H9 (cell line): ENCODE data around the gene LRRC14B. TPM values are rescaled to one million over a fixed set of nuclear protein-coding genes. Genes with fewer than 3 reads are reported as not detected.
"Not testable (repeated sequence)": the region's sequence is repeated elsewhere in the genome, so short reads cannot be mapped to it uniquely, and the experiment has no call there.

Source experiments
- DNase-seq: peaks from one replicate; pipeline ENCODE4 v3.0.0-alpha.2; 2017
- H2AFZ ChIP-seq: one replicate; pipeline ENCODE4 v1.6.1; 2013; ENCODE audit warnings: mild to moderate bottlenecking, low read length, control low read depth, moderate library complexity
- H2AK5ac ChIP-seq: 2 replicates; pipeline ENCODE4 v1.6.1; 2013; ENCODE audit warnings: low read length, control low read depth, mixed read lengths; ENCODE audit not compliant: insufficient read length
- H2BK120ac ChIP-seq: one replicate; pipeline ENCODE4 v1.6.1; 2013; ENCODE audit warnings: low read depth, mild to moderate bottlenecking, low read length, control low read depth, inconsistent platforms; ENCODE audit not compliant: poor library complexity, severe bottlenecking
- H2BK12ac ChIP-seq: 2 replicates; pipeline ENCODE4 v1.6.1; 2013; ENCODE audit warnings: low read length, control low read depth, mixed read lengths, low read depth; ENCODE audit not compliant: insufficient read length
- H2BK15ac ChIP-seq: 2 replicates; pipeline ENCODE4 v1.6.1; 2013; ENCODE audit warnings: low read depth, low read length, control low read depth
- H2BK20ac ChIP-seq: one replicate; pipeline ENCODE4 v1.6.1; 2013; ENCODE audit warnings: low read depth, mild to moderate bottlenecking, low read length, control low read depth, inconsistent platforms; ENCODE audit not compliant: poor library complexity, severe bottlenecking
- H2BK5ac ChIP-seq: 2 replicates; pipeline ENCODE4 v1.6.1; 2013; ENCODE audit warnings: low read length, control low read depth, mixed read lengths; ENCODE audit not compliant: insufficient read length
- H3K14ac ChIP-seq: 2 replicates; pipeline ENCODE4 v1.6.1; 2013; ENCODE audit warnings: low read length, control low read depth; ENCODE audit not compliant: insufficient read depth
- H3K18ac ChIP-seq: 2 replicates; pipeline ENCODE4 v1.6.1; 2013; ENCODE audit warnings: low read depth, mild to moderate bottlenecking, mixed read lengths, low read length, control low read depth; ENCODE audit not compliant: insufficient read length
- H3K23ac ChIP-seq: 2 replicates; pipeline ENCODE4 v1.6.1; 2013; ENCODE audit warnings: low read length, control low read depth, mixed read lengths, low read depth; ENCODE audit not compliant: insufficient read length
- H3K23me2 ChIP-seq: 2 replicates; pipeline ENCODE4 v1.6.1; 2013; ENCODE audit warnings: low read depth, mild to moderate bottlenecking, mixed read lengths, low read length, control low read depth; ENCODE audit not compliant: insufficient read length, poor library complexity, severe bottlenecking
- H3K27ac ChIP-seq: 2 replicates; pipeline ENCODE4 v1.5.1; 2013; ENCODE audit warnings: low read length, control low read depth, mixed read lengths, low read depth; ENCODE audit not compliant: insufficient read length
- H3K27me3 ChIP-seq: 2 replicates; pipeline ENCODE4 v1.6.1; 2013; ENCODE audit warnings: low read length, control low read depth, inconsistent platforms; ENCODE audit not compliant: insufficient read depth
- H3K4ac ChIP-seq: 2 replicates; pipeline ENCODE4 v1.6.1; 2013; ENCODE audit warnings: low read depth, mild to moderate bottlenecking, control low read depth, inconsistent platforms, low read length, moderate library complexity
- H3K4me1 ChIP-seq: 2 replicates; pipeline ENCODE4 v1.6.1; 2013; ENCODE audit warnings: low read length, control low read depth, inconsistent platforms; ENCODE audit not compliant: insufficient read depth
- H3K4me2 ChIP-seq: 2 replicates; pipeline ENCODE4 v1.6.1; 2013; ENCODE audit warnings: low read length, control low read depth, mixed read lengths; ENCODE audit not compliant: insufficient read length, insufficient read depth
- H3K56ac ChIP-seq: 2 replicates; pipeline ENCODE4 v1.6.1; 2013; ENCODE audit warnings: low read depth, mild to moderate bottlenecking, mixed read lengths, low read length, control low read depth; ENCODE audit not compliant: insufficient read length
- H3K79me1 ChIP-seq: 2 replicates; pipeline ENCODE4 v1.6.1; 2013; ENCODE audit warnings: low read depth, mild to moderate bottlenecking, moderate library complexity, low read length, control low read depth, inconsistent platforms; ENCODE audit not compliant: insufficient read depth, poor library complexity, severe bottlenecking
- H3K79me2 ChIP-seq: 2 replicates; pipeline ENCODE4 v1.6.1; 2013; ENCODE audit warnings: low read length, control low read depth, inconsistent platforms; ENCODE audit not compliant: insufficient read depth
- H3K9ac ChIP-seq: 2 replicates; pipeline ENCODE4 v1.6.1; 2013; ENCODE audit warnings: low read length, control low read depth, mixed read lengths; ENCODE audit not compliant: insufficient read length; ENCODE audit errors: extremely low read depth
- H3K9me3 ChIP-seq: one replicate; pipeline ENCODE4 v1.6.1; 2013; ENCODE audit warnings: low read depth, low read length, inconsistent platforms; ENCODE audit not compliant: control insufficient read depth
- H3T11ph ChIP-seq: one replicate; pipeline ENCODE4 v1.6.1; 2013; ENCODE audit warnings: mild to moderate bottlenecking, low read length, control low read depth, inconsistent platforms
- H4K20me1 ChIP-seq: one replicate; pipeline ENCODE4 v1.6.1; 2013; ENCODE audit not compliant: control insufficient read depth, insufficient read length, insufficient read depth
- H4K5ac ChIP-seq: 2 replicates; pipeline ENCODE4 v1.6.1; 2013; ENCODE audit warnings: low read depth, mild to moderate bottlenecking, mixed read lengths, low read length, control low read depth; ENCODE audit not compliant: insufficient read length
- H4K8ac ChIP-seq: replicated peaks from 2 replicates; pipeline ENCODE4 v1.6.1; 2013; ENCODE audit warnings: low read length, control low read depth, mixed read lengths, low read depth; ENCODE audit not compliant: insufficient read length
- H4K91ac ChIP-seq: 2 replicates; pipeline ENCODE4 v1.6.1; 2013; ENCODE audit warnings: low read depth, mild to moderate bottlenecking, moderate library complexity, mixed read lengths, low read length, control low read depth; ENCODE audit not compliant: insufficient read length
- H3K27ac Mint-ChIP-seq, 3 experiments: 2 replicates in 2 of 3; 3 replicates in 1 of 3; pipeline ENCODE4 v1.8.0; 2020 to 2021; ENCODE audit warnings: mixed read lengths in 3 of 3, mild to moderate bottlenecking in 1 of 3, moderate library complexity in 1 of 3
- H3K27me3 Mint-ChIP-seq: 2 replicates; pipeline ENCODE4 v1.8.0; 2021; ENCODE audit warnings: low read depth, mild to moderate bottlenecking, moderate library complexity, mixed read lengths
- H3K36me3 Mint-ChIP-seq, 3 experiments: 2 replicates in 2 of 3; 3 replicates in 1 of 3; pipeline ENCODE4 v1.8.0; 2020 to 2021; ENCODE audit warnings: low read depth in 3 of 3, mixed read lengths in 3 of 3; ENCODE audit not compliant: insufficient read depth in 1 of 3
- H3K4me1 Mint-ChIP-seq, 2 experiments: 2 replicates each; pipeline ENCODE4 v1.8.0; 2020; ENCODE audit warnings: mixed read lengths in 2 of 2
- H3K4me3 Mint-ChIP-seq, 2 experiments: 2 replicates in 1 of 2; 3 replicates in 1 of 2; pipeline ENCODE4 v1.8.0; 2020 to 2021; ENCODE audit warnings: mild to moderate bottlenecking in 2 of 2, mixed read lengths in 2 of 2, moderate library complexity in 1 of 2
- H3K9me3 Mint-ChIP-seq, 2 experiments: 2 replicates in 1 of 2; 3 replicates in 1 of 2; pipeline ENCODE4 v1.8.0; 2020; ENCODE audit warnings: mild to moderate bottlenecking in 2 of 2, mixed read lengths in 2 of 2, moderate library complexity in 1 of 2
- WGBS: extraction: QIAGEN DNeasy Blood & Tissue Kit; methylation state at CpG from one replicate; pipeline ENCODE4 v1.1.7; 2013; ENCODE audit warnings: missing lambda C conversion rate, low lambda C conversion rate, mixed read lengths; ENCODE audit not compliant: insufficient read length; ENCODE audit errors: extremely low coverage; 5-methylcytosine and 5-hydroxymethylcytosine counted together
- total RNA-seq: library from RNA; stranded (reverse); gene quantifications from 2 replicates; pipeline ENCODE4 v1.2.1, GENCODE V29; 2021
- TF ChIP-seq, protein P1 (sequence below): fragments of 200-600 bp; sonication (generic); conservative IDR thresholded peaks from 3 replicates; pipeline ENCODE4 v1.8.0; 2021; ENCODE audit warnings: antibody characterized with exemption, mild to moderate bottlenecking

The LRRC14B gene
- total RNA-seq, 1 experiment from 2014 or later: not detected

DNA sequence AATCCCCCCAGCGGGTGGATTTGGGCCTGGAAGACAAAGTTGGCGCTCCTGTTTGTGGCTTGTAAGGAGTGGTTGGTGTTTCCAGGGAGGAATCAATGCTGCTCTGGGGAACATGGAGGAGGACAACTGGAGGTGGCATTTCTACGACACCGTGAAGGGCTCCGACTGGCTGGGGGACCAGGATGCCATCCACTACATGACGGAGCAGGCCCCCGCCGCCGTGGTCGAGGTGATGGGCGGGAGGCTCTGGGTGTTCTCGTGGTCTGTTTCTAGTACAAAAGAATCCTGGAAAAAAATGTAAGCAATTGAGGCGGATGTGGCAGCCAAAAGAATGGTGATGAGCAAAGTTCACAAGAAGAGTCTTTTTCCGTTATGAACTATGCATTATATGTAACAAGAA is 34.0 kb downstream of the LRRC14B start:
- DNase-seq: no peak
- Histone ChIP-seq H3K14ac (no peak overlapping the region), H3K9me3 (no peaks in the 10 kb centered on the region), H2BK20ac (no peak overlapping the region), H3K79me2 (peaks cover 4% of the 10 kb centered on the region; the same call in 1 of the 2 replicates), H3K4ac (no peak overlapping the region), H4K8ac (no peak overlapping the region), H3T11ph (no peak overlapping the region), H3K18ac (no peak overlapping the region), H2BK15ac (no peak overlapping the region), H3K23me2 (no peaks in the 10 kb centered on the region), H3K79me1 (no peaks in the 10 kb centered on the region), H3K23ac (no peak overlapping the region), H3K9ac (no peak overlapping the region), H3K56ac (no peak overlapping the region), H4K91ac (no peak overlapping the region), H3K4me2 (no peak overlapping the region), H3K27ac (no peak overlapping the region), H4K20me1 (no peaks in the 10 kb centered on the region), H2BK12ac (no peak overlapping the region), H2BK5ac (no peak overlapping the region), H2AFZ (no peak overlapping the region), H3K27me3 (no peaks in the 10 kb centered on the region), H3K4me1 (no peaks in the 10 kb centered on the region), H4K5ac (no peak overlapping the region), H2AK5ac (no peak overlapping the region), H2BK120ac (no peak overlapping the region)
- no CpG with 5 or more reads among the region's 14 CpGs for WGBS
- H3K27ac Mint-ChIP-seq: no peak overlapping the region
- peaks cover 38 to 60% (median 52%) of the 10 kb centered on the region in 3 experiments for H3K36me3 Mint-ChIP-seq
- H3K27me3 Mint-ChIP-seq: no peaks in the 10 kb centered on the region
- TF ChIP-seq, protein P1, sequence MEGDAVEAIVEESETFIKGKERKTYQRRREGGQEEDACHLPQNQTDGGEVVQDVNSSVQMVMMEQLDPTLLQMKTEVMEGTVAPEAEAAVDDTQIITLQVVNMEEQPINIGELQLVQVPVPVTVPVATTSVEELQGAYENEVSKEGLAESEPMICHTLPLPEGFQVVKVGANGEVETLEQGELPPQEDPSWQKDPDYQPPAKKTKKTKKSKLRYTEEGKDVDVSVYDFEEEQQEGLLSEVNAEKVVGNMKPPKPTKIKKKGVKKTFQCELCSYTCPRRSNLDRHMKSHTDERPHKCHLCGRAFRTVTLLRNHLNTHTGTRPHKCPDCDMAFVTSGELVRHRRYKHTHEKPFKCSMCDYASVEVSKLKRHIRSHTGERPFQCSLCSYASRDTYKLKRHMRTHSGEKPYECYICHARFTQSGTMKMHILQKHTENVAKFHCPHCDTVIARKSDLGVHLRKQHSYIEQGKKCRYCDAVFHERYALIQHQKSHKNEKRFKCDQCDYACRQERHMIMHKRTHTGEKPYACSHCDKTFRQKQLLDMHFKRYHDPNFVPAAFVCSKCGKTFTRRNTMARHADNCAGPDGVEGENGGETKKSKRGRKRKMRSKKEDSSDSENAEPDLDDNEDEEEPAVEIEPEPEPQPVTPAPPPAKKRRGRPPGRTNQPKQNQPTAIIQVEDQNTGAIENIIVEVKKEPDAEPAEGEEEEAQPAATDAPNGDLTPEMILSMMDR: no peak
- H3K4me1 Mint-ChIP-seq: peaks cover 12% of the 10 kb centered on the region in 2 experiments
- H3K4me3 Mint-ChIP-seq: no peak overlapping the region
- no peaks in the 10 kb centered on the region for H3K9me3 Mint-ChIP-seq

DNA sequence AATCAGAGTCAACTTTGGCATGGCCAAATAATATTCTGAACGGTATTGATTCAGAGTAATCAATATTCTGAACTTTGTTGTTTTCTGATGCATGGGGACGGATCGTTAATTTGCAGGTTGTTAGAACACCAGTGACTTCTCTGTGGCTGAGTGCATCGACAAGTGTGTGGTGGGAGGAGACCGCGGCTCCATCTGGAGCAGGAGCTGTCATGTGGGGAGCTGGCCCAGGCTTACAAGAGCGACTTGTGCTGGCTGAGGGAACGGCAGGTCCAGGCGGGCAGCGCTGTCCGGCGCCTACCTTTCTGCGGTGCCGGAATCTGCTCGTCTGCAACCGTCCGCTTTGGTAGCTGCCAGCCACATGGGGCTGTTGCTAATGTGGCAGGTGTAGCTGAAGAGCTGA is 36.1 kb downstream of the LRRC14B start:
- no CpG with 5 or more reads among the region's 17 CpGs for WGBS
- H3K27me3 Mint-ChIP-seq, H4K91ac ChIP-seq, H3K14ac ChIP-seq, H3K4me3 Mint-ChIP-seq, H4K20me1 ChIP-seq, DNase-seq, H3K79me1 ChIP-seq, H4K5ac ChIP-seq, H2AFZ ChIP-seq, H3K23ac ChIP-seq, H3K4me2 ChIP-seq, H2AK5ac ChIP-seq, H3T11ph ChIP-seq, H3K4ac ChIP-seq, H2BK120ac ChIP-seq, H3K56ac ChIP-seq, H2BK5ac ChIP-seq, H4K8ac ChIP-seq, H3K27ac Mint-ChIP-seq, H3K18ac ChIP-seq, H3K9me3 Mint-ChIP-seq, H3K4me1 Mint-ChIP-seq, H3K27me3 ChIP-seq, H3K9ac ChIP-seq, H3K79me2 ChIP-seq, H2BK20ac ChIP-seq, H2BK12ac ChIP-seq, H3K4me1 ChIP-seq, H3K27ac ChIP-seq, H2BK15ac ChIP-seq, H3K23me2 ChIP-seq, H3K9me3 ChIP-seq: not testable (repeated sequence)
- peaks cover 48 to 79% (median 68%) of the 10 kb centered on the region in 3 experiments for H3K36me3 Mint-ChIP-seq
